ENCODE measurements around the gene C1QTNF1. TPM values are rescaled to one million over a fixed set of nuclear protein-coding genes. Genes with fewer than 3 reads are reported as not detected.
A peak's percentile ranks its signal among the peaks of the same experiment; 100 is the strongest.

The C1QTNF1 gene
- polyA plus RNA-seq, 1 donor (not counting 4 experiments of a cell fraction or from before 2014, with no cell fraction given), result 6.6 TPM

GRCh38 chr17:79074649-79075445 lies 50.9 kb downstream of the C1QTNF1 start, which contains the start of gene ENGASE:
TSS of gene ENGASE (plus strand) at chr17:79074824. CDS start at chr17:79074945, 121 bp downstream.
- FAIRE-seq (peak; percentile 63), DNase-seq (ENCODE audit: low read depth, low spot score) (peak; percentile 96)
- Histone ChIP-seq H4K20me1 (ENCODE audit: control insufficient read depth, extremely low read depth, insufficient read depth, low read length) (no peaks in the 10 kb centered on the region), H3K9ac (ENCODE audit: control insufficient read depth, extremely low read depth, insufficient read depth, low read length) (peak within 1 kb of the TSS; percentile 73), H3K27me3 (ENCODE audit: control insufficient read depth, extremely low read depth, insufficient read depth, low read length) (no peaks in the 10 kb centered on the region), H3K9me3 (ENCODE audit: control insufficient read depth, low read depth, low read length) (no peaks in the 10 kb centered on the region), H3K4me3 (ENCODE audit: control insufficient read depth in 2 of 3, extremely low read depth in 1 of 3, insufficient read depth in 2 of 3, low read depth in 1 of 3, low read length in 3 of 3) (peak within 1 kb of the TSS; percentile 56 to 71 (median 69)), H3K79me2 (ENCODE audit: control insufficient read depth, insufficient read depth, low read length) (no peaks in the 10 kb centered on the region), H3K27ac (ENCODE audit: control insufficient read depth, insufficient read depth, low read length) (peak within 1 kb of the TSS; percentile 30), H2AFZ (ENCODE audit: control insufficient read depth, low read length) (peak within 1 kb of the TSS; percentile 10), H3K4me1 (ENCODE audit: control insufficient read depth, extremely low read depth, insufficient read depth, low read length) (no peaks in the 10 kb centered on the region), H3K36me3 (ENCODE audit: control insufficient read depth in 2 of 2, extremely low read depth in 1 of 2, insufficient read depth in 2 of 2, low read length in 2 of 2) (peaks cover 11 to 13% of the 10 kb centered on the region in 2 experiments), H3K9me1 (ENCODE audit: control insufficient read depth, extremely low read depth, insufficient read depth, low read length) (no peaks in the 10 kb centered on the region), H3K4me2 (ENCODE audit: control insufficient read depth, extremely low read depth, insufficient read depth, low read depth, low read length) (peak within 1 kb of the TSS; percentile 80)
- no peak for TF ChIP-seq EZH2 (IDR thresholded peaks at IDR 0.05; ENCODE audit: low read length)
- dilution Hi-C loops (cut with MboI; ENCODE audit: extremely low pct_ligation_motif_present, low sequenced_read_pairs), result no loop called here

- peak overlapping the region; percentile 80 for H3K4me2 ChIP-seq (ENCODE audit: control insufficient read depth, extremely low read depth, insufficient read depth, low read depth, low read length)
- H3K36me3 ChIP-seq (ENCODE audit: control insufficient read depth in 2 of 2, extremely low read depth in 1 of 2, insufficient read depth in 2 of 2, low read length in 2 of 2), result peaks cover 14% of the 10 kb centered on the region in 2 experiments
- H3K27ac ChIP-seq (ENCODE audit: control insufficient read depth, insufficient read depth, low read length), result peak overlapping the region; percentile 30
- peak overlapping the region; percentile 73 for H3K9ac ChIP-seq (ENCODE audit: control insufficient read depth, extremely low read depth, insufficient read depth, low read length)
- H3K79me2 ChIP-seq (ENCODE audit: control insufficient read depth, insufficient read depth, low read length), result no peaks in the 10 kb centered on the region
- peak overlapping the region; percentile 56 to 71 (median 69) for H3K4me3 ChIP-seq (ENCODE audit: control insufficient read depth in 2 of 3, extremely low read depth in 1 of 3, insufficient read depth in 2 of 3, low read depth in 1 of 3, low read length in 3 of 3)
- TF ChIP-seq EZH2 (IDR thresholded peaks at IDR 0.05; ENCODE audit: low read length) (no peak), CTCF (optimal IDR thresholded peaks at IDR 0.05 in 1 of 3, IDR thresholded peaks at IDR 0.05 in 1 of 3, conservative IDR thresholded peaks at IDR 0.05 in 1 of 3; ENCODE audit: extremely low read depth in 1 of 3, insufficient read depth in 2 of 3, low read length in 3 of 3) (no peak)
- dilution Hi-C loops (cut with MboI; ENCODE audit: extremely low pct_ligation_motif_present, low sequenced_read_pairs), result no loop called here
- DNase-seq (ENCODE audit: low read depth, low spot score) (no peak), FAIRE-seq (no peak)
- no peaks in the 10 kb centered on the region for H3K9me3 ChIP-seq (ENCODE audit: control insufficient read depth, low read depth, low read length)
- H4K20me1 ChIP-seq (ENCODE audit: control insufficient read depth, extremely low read depth, insufficient read depth, low read length), result no peaks in the 10 kb centered on the region
- H2AFZ ChIP-seq (ENCODE audit: control insufficient read depth, low read length), result peak overlapping the region; percentile 10
- H3K27me3 ChIP-seq (ENCODE audit: control insufficient read depth, extremely low read depth, insufficient read depth, low read length), result no peaks in the 10 kb centered on the region
- H3K9me1 ChIP-seq (ENCODE audit: control insufficient read depth, extremely low read depth, insufficient read depth, low read length), result no peaks in the 10 kb centered on the region
- H3K4me1 ChIP-seq (ENCODE audit: control insufficient read depth, extremely low read depth, insufficient read depth, low read length), result no peaks in the 10 kb centered on the region
Measured at GRCh38 chr17:79075446-79075750, 51.4 kb downstream of the C1QTNF1 start.
